Activated B cell treated with CpG ODN at 0.5 μM for 24 hours (primary cell): ENCODE data around the gene ADI1. TPM values are rescaled to one million over a fixed set of nuclear protein-coding genes. Genes with fewer than 3 reads are reported as not detected.

Experiments used
- ATAC-seq: fragments of 200-7000 bp; cut with Tn5 transposase; one replicate; pipeline ENCODE4 v1.10.0; 2021; ENCODE audit warnings: low read depth, mild to moderate bottlenecking, moderate library complexity
- CTCF ChIA-PET: fragments of 350-600 bp; sonication (Branson Sonifier 250); formaldehyde crosslinking; loops from one replicate; lab custom pipeline; 2021; ENCODE audit warnings: antibody characterized with exemption; lab: Charles Lee
- POLR2A ChIA-PET: fragments of 350-600 bp; sonication (Branson Sonifier 250); formaldehyde crosslinking; loops from one replicate; lab custom pipeline; 2021; ENCODE audit warnings: antibody characterized with exemption; lab: Charles Lee
- DNase-seq: peaks from one replicate; pipeline ENCODE4 v3.0.0; 2022
- H3K27ac Mint-ChIP-seq: one replicate; pipeline ENCODE4 v1.8.0; 2020; ENCODE audit warnings: mixed read lengths
- H3K27me3 Mint-ChIP-seq: one replicate; pipeline ENCODE4 v1.8.0; 2021; ENCODE audit warnings: mixed read lengths
- H3K36me3 Mint-ChIP-seq: one replicate; pipeline ENCODE4 v1.8.0; 2021; ENCODE audit warnings: low read depth, mixed read lengths
- H3K4me1 Mint-ChIP-seq: one replicate; pipeline ENCODE4 v1.8.0; 2021; ENCODE audit warnings: mixed read lengths
- H3K4me3 Mint-ChIP-seq: one replicate; pipeline ENCODE4 v1.8.0; 2020; ENCODE audit warnings: mild to moderate bottlenecking, mixed read lengths
- H3K9me3 Mint-ChIP-seq: one replicate; pipeline ENCODE4 v1.8.0; 2020; ENCODE audit warnings: mixed read lengths
- CTCF ChIP-seq: fragments of 200-600 bp; IDR thresholded peaks from one replicate; pipeline ENCODE4 v1.8.0; 2022; ENCODE audit warnings: antibody characterized with exemption, mild to moderate bottlenecking
- intact Hi-C: fragments of 100-400 bp; cut with micrococcal nuclease; formaldehyde crosslinking; loops from one replicate; pipeline ENCODE4 v1.15.1; 2024
- total RNA-seq: library from RNA; stranded (reverse); gene quantifications from 2 replicates; pipeline ENCODE4 v1.2.3, GENCODE V29; 2022

ADI1 gene
- total RNA-seq, 1 donor from 2014 or later, result 20.5 TPM

DNA sequence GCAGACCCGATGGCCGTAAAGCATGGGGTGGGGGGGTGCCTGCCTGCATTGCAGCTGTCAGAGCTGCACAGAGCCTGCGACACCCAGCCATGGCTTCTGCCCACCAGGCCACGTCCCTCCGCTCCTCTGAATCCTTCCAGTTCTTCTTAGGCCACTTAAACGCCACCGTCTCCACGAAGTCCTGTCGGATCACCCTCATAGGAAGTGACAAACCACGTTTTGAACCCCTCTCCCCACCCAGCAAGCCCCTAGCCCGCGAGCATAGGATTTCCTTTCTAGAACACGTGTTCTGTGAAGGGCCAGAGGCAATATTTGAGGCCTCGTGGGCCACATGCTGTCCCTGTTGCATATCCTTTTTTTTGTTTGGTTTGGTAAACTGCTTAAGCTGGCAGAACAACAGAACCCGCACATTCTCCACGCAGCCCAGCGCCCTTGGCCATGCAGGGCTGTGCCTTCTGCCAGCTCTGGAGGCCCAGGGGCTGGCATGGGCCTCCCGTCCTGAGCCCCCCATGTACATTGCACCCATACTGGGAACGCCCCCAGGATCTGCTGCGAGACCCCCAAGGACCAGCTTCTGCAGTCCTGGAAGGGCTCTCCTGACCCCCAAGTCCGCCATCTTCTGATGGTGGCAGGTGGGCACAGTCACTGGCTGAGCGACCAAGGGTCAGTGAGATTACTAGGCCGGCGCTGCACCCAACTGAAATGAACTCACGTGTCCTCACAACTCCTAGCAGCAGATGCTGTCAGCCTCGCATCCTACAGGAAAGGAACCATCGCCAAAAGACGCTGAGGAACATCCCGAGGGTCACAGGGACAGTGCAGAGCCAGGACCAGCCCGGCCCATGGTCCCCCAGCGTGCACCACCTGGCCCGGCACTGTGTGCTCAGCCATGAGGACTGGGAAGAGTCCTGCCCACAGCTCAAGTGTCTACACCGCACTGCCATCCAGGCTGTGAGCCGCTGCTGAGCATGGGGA lies 35.1 kb downstream of the ADI1 start:
- Mint-ChIP-seq H3K4me3 (no peak overlapping the region), H3K4me1 (peaks cover 10% of the 10 kb centered on the region), H3K9me3 (no peaks in the 10 kb centered on the region), H3K27ac (no peak overlapping the region), H3K27me3 (no peaks in the 10 kb centered on the region), H3K36me3 (peaks cover 47% of the 10 kb centered on the region)
- ChIA-PET CTCF (no interaction called here), POLR2A (no interaction called here)
- DNase-seq (no peak), ATAC-seq (no peak)
- TF ChIP-seq CTCF, result no peak
- intact Hi-C loops, result no loop called here

GRCh38 chr2:3483227-3483985 lies 35.9 kb downstream of the ADI1 start:
- intact Hi-C loops, result no loop called here
- Mint-ChIP-seq H3K27ac (no peak overlapping the region), H3K27me3 (no peaks in the 10 kb centered on the region), H3K4me1 (peaks cover 10% of the 10 kb centered on the region), H3K4me3 (no peak overlapping the region), H3K36me3 (peaks cover 52% of the 10 kb centered on the region), H3K9me3 (no peaks in the 10 kb centered on the region)
- DNase-seq (no peak), ATAC-seq (no peak)
- ChIA-PET POLR2A (no interaction called here), CTCF (no interaction called here)
- no peak for TF ChIP-seq CTCF

DNA sequence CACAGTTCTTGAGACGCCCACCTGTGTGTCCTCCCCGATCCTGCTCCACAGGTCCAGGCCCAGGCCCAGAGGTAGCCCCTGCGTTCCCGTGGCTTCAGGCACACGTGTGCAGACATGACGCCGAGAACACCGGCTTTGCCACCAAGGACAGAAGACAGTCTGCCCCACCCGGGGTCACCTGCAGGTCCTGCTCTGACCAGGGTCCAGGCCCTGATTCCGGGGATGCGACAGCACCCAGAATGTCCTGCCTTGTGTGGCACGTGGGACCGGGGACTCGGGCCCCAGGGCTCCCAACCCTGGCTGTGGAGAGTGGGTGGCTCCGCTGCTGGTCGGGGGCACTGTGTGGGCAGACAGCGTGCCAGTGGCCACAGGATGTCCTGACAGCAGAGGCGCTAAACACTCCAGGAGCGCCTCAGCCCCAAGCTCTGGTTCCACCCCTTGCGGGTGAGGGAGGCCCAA lies 36.9 kb downstream of the ADI1 start:
- ChIA-PET POLR2A (no interaction called here), CTCF (no interaction called here)
- Mint-ChIP-seq H3K9me3 (no peaks in the 10 kb centered on the region), H3K27me3 (no peaks in the 10 kb centered on the region), H3K4me3 (no peak overlapping the region), H3K27ac (no peak overlapping the region), H3K4me1 (peaks cover 10% of the 10 kb centered on the region), H3K36me3 (peaks cover 59% of the 10 kb centered on the region)
- no peak for TF ChIP-seq CTCF
- DNase-seq (no peak), ATAC-seq (no peak)
- intact Hi-C loops, result no loop called here

DNA sequence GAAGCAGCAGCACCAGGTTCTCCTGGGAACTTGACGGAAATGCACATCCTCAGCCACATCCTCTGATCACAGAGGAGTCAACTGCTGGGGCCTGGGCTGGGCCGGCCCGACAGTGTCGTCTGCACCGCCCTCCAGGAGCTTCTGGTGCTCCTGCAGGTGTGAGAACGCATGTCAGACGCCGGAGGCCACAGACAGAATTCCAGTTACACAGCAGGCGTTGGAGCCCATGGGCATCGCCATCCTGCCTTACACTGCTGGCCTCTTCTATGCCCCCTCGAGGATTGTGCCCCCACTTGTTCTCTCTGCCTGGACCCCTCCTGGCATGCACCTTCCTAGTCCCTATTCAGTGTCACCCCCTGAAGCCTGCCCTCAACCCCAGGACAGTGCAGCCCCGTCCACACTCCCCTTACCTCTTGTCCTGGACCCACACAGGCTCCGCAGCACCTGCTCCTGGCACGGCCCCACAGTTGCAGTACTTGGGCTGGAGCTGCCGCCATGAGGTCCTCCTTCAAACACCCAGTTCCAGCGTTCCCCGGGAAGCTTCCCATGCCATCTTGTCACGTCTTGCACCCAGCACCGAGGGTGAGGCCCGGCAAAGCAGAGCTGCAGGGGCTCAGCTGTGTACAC lies 37.5 kb downstream of the ADI1 start:
- Mint-ChIP-seq H3K27ac (no peak overlapping the region), H3K9me3 (no peaks in the 10 kb centered on the region), H3K36me3 (peaks cover 61% of the 10 kb centered on the region), H3K4me1 (peaks cover 10% of the 10 kb centered on the region), H3K4me3 (no peak overlapping the region), H3K27me3 (no peaks in the 10 kb centered on the region)
- ChIA-PET POLR2A (no interaction called here), CTCF (no interaction called here)
- no peak for TF ChIP-seq CTCF
- intact Hi-C loops, result no loop called here
- DNase-seq, result no peak
- ATAC-seq, result no peak

- no peak for ATAC-seq
- ChIA-PET CTCF (interaction anchor here (1.8 kb wide), 1 partner anchor 18 kb away, joined by 5 read pairs; no protein-coding TSS in a partner anchor), POLR2A (no interaction called here)
- Mint-ChIP-seq H3K9me3 (no peaks in the 10 kb centered on the region), H3K4me3 (no peak overlapping the region), H3K27ac (no peak overlapping the region), H3K4me1 (peaks cover 10% of the 10 kb centered on the region), H3K27me3 (no peaks in the 10 kb centered on the region), H3K36me3 (peaks cover 59% of the 10 kb centered on the region)
- DNase-seq, result no peak
- intact Hi-C loops, result no loop called here
- no peak for TF ChIP-seq CTCF
Measured at GRCh38 chr2:3481011-3481400, 38.3 kb downstream of the ADI1 start.
